DOHH2 (cell line): Measurements from ENCODE around the gene CCNE1.

Experiments
- H3F3A ChIP-seq: fragments of 200-600 bp; sonication (generic), shearing (Covaris generic); 2 replicates; pipeline ENCODE4 v1.6.0; 2016; ENCODE audit warnings: antibody characterized with exemption, mild to moderate bottlenecking; ENCODE audit not compliant: control insufficient read depth, insufficient read depth
- H3K27ac ChIP-seq: fragments of 200-600 bp; sonication (generic); 2 replicates; pipeline ENCODE4 v1.5.1; 2014; ENCODE audit warnings: low read depth, mild to moderate bottlenecking, low read length, moderate library complexity
- H3K27me3 ChIP-seq: fragments of 200-600 bp; sonication (generic); 2 replicates; pipeline ENCODE4 v1.6.1; 2014; ENCODE audit warnings: mild to moderate bottlenecking, low read length, mixed read lengths; ENCODE audit not compliant: control insufficient read depth
- H3K36me3 ChIP-seq: fragments of 200-600 bp; sonication (generic); 2 replicates; pipeline ENCODE4 v1.6.1; 2014; ENCODE audit warnings: mild to moderate bottlenecking, low read length, moderate library complexity, mixed read lengths; ENCODE audit not compliant: control insufficient read depth
- H3K4me1 ChIP-seq: fragments of 200-600 bp; sonication (generic); 2 replicates; pipeline ENCODE4 v1.6.1; 2014; ENCODE audit warnings: mild to moderate bottlenecking, low read length, mixed read lengths; ENCODE audit not compliant: control insufficient read depth
- H3K4me2 ChIP-seq: fragments of 200-600 bp; sonication (generic); 2 replicates; pipeline ENCODE4 v1.6.0; 2014; ENCODE audit warnings: mild to moderate bottlenecking, low read length, moderate library complexity
- H3K4me3 ChIP-seq: fragments of 200-600 bp; sonication (generic); 2 replicates; pipeline ENCODE4 v1.5.1; 2014; ENCODE audit warnings: mild to moderate bottlenecking, low read length, mixed read lengths
- H3K79me2 ChIP-seq: fragments of 200-600 bp; sonication (generic); 2 replicates; pipeline ENCODE4 v1.6.1; 2014; ENCODE audit warnings: mild to moderate bottlenecking, low read length, mixed read lengths; ENCODE audit not compliant: control insufficient read depth
- H3K9me2 ChIP-seq: fragments of 200-600 bp; sonication (generic); replicated peaks from 2 replicates; pipeline ENCODE4 v1.6.1; 2014; ENCODE audit warnings: mild to moderate bottlenecking, low read length, mixed read lengths; ENCODE audit not compliant: control insufficient read depth
- H3K9me3 ChIP-seq: fragments of 200-600 bp; sonication (generic); 2 replicates; pipeline ENCODE4 v1.6.1; 2014; ENCODE audit warnings: antibody characterized with exemption, low read length, mixed read lengths; ENCODE audit not compliant: control insufficient read depth, insufficient read depth
- H4K20me1 ChIP-seq: fragments of 200-600 bp; sonication (generic); 2 replicates; pipeline ENCODE4 v1.6.0; 2014; ENCODE audit warnings: low read depth, mild to moderate bottlenecking, antibody characterized with exemption, low read length, moderate library complexity; ENCODE audit not compliant: control insufficient read depth, insufficient read depth
- EZH2phosphoT487 ChIP-seq: fragments of 200-600 bp; sonication (generic); IDR thresholded peaks from 2 replicates; pipeline ENCODE4 v1.6.1; 2017; ENCODE audit warnings: borderline replicate concordance, mild to moderate bottlenecking, antibody characterized with exemption, low read length, moderate library complexity, mixed read lengths
- TF ChIP-seq, protein P1 (sequence below): fragments of 200-600 bp; sonication (generic); IDR thresholded peaks from one replicate; pipeline ENCODE4 v1.5.1; 2014; ENCODE audit warnings: antibody characterized with exemption, mild to moderate bottlenecking, low read depth, low read length; ENCODE audit not compliant: poor library complexity, severe bottlenecking

CCNE1 gene

DNA sequence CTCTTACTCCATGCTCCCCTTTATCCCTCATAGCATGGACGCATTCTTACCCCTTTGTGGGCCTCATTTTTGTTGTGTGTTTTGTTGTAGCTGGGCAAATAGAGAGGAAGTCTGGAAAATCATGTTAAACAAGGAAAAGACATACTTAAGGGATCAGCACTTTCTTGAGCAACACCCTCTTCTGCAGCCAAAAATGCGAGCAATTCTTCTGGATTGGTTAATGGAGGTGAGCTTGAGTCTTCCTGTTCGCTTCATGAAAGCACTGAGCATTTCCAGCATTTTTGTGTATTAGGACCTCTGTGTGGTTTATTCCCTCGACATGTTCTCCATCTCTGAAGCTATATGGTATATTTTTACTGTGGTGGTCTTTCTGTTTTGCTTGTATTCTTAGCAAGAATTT is 5.5 kb downstream of the CCNE1 start:
- no peak for TF ChIP-seq EZH2phosphoT487
- TF ChIP-seq, protein P1, sequence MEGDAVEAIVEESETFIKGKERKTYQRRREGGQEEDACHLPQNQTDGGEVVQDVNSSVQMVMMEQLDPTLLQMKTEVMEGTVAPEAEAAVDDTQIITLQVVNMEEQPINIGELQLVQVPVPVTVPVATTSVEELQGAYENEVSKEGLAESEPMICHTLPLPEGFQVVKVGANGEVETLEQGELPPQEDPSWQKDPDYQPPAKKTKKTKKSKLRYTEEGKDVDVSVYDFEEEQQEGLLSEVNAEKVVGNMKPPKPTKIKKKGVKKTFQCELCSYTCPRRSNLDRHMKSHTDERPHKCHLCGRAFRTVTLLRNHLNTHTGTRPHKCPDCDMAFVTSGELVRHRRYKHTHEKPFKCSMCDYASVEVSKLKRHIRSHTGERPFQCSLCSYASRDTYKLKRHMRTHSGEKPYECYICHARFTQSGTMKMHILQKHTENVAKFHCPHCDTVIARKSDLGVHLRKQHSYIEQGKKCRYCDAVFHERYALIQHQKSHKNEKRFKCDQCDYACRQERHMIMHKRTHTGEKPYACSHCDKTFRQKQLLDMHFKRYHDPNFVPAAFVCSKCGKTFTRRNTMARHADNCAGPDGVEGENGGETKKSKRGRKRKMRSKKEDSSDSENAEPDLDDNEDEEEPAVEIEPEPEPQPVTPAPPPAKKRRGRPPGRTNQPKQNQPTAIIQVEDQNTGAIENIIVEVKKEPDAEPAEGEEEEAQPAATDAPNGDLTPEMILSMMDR: no peak
- no peaks in the 10 kb centered on the region for H4K20me1 ChIP-seq
- peaks cover 13% of the 10 kb centered on the region for H3K4me1 ChIP-seq
- H3K27me3 ChIP-seq: no peaks in the 10 kb centered on the region
- peaks cover 7% of the 10 kb centered on the region; the same call in 1 of the 2 replicates for H3K79me2 ChIP-seq
- no peaks in the 10 kb centered on the region for H3F3A ChIP-seq
- H3K9me3 ChIP-seq: no peaks in the 10 kb centered on the region
- no peak overlapping the region for H3K4me3 ChIP-seq
- H3K27ac ChIP-seq: no peak overlapping the region
- H3K4me2 ChIP-seq: no peak overlapping the region
- no peaks in the 10 kb centered on the region for H3K9me2 ChIP-seq
- H3K36me3 ChIP-seq: peaks cover 80% of the 10 kb centered on the region

DNA sequence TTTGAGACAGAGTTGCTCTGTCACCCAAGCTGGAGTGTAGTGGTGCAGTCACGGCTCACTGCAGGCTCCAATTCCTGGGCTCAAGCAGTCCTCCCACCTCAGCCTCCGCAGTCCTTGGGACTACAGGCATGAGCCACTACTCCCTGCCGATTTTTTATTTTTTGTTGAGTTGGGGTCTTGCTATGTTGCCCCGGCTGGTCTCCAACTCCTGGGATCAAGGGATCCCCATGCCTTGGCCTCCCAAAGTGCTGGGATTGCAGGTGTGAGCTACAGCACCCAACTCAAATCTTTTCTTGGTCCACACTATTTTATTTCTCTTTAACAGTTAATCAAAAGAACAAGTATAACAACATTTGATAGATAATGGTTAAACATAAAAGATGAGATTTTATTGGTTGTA is 7.5 kb downstream of the CCNE1 start:
- Histone ChIP-seq H3K4me2 (no peak overlapping the region), H3K9me3 (no peaks in the 10 kb centered on the region), H3K9me2 (no peaks in the 10 kb centered on the region), H3K4me1 (peaks cover 6% of the 10 kb centered on the region; the same call in 1 of the 2 replicates), H3K79me2 (no peaks in the 10 kb centered on the region), H3K27ac (no peak overlapping the region), H4K20me1 (no peaks in the 10 kb centered on the region), H3K36me3 (peaks cover 77% of the 10 kb centered on the region), H3F3A (no peaks in the 10 kb centered on the region), H3K4me3 (no peak overlapping the region), H3K27me3 (no peaks in the 10 kb centered on the region)
- TF ChIP-seq EZH2phosphoT487: no peak
- TF ChIP-seq, protein P1: no peak

DNA sequence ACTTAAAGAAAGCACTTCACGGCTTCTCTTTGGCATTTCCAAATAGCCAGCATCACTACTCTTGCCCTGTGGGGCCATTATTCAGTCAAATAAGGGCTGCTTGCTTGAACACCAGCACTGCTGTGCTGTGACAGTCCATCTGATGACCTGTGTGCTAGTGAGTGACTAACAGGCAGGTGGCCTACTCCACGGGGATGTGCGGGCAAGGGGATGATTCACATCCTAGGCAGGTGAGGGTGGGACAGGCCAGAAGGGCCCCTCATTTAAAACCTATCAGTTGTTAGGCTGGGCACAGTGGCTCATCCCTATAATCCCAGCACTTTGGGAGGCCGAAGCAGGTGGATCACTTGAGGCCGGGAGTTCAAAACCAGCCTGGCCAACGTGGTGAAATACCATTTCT is 8.2 kb downstream of the CCNE1 start:
- Histone ChIP-seq H3K4me2 (no peak overlapping the region), H3K9me3 (no peaks in the 10 kb centered on the region), H3F3A (no peaks in the 10 kb centered on the region), H3K27ac (no peak overlapping the region), H3K9me2 (no peaks in the 10 kb centered on the region), H3K79me2 (no peaks in the 10 kb centered on the region), H3K36me3 (peaks cover 74% of the 10 kb centered on the region), H3K27me3 (no peaks in the 10 kb centered on the region), H3K4me1 (peaks cover 3% of the 10 kb centered on the region; the same call in 1 of the 2 replicates), H4K20me1 (no peaks in the 10 kb centered on the region), H3K4me3 (no peak overlapping the region)
- TF ChIP-seq, protein P1: no peak
- no peak for TF ChIP-seq EZH2phosphoT487
